Gastrocnemius medialis (tissue), 4 donors: ENCODE measurements around the gene NRL.

Experiments used
- CTCF ChIP-seq, 5 experiments: fragments of 450-650 bp in 3 of 5; fragments of 200-600 bp in 2 of 5; sonication (generic) in 2 of 5; IDR thresholded peaks in 4 of 5; conservative IDR thresholded peaks in 1 of 5; 1 replicate in 4 of 5; 2 replicates in 1 of 5; pipeline ENCODE4 v1.5.1; 2016 to 2019; ENCODE audit warnings: antibody characterized with exemption in 5 of 5, mild to moderate bottlenecking in 3 of 5, moderate library complexity in 3 of 5
- POLR2A ChIP-seq, 2 donors: fragments of 450-650 bp; IDR thresholded peaks; one replicate each; pipeline ENCODE4 v1.6.1; 2017; ENCODE audit warnings: antibody characterized with exemption in 2 of 2, mild to moderate bottlenecking in 2 of 2, moderate library complexity in 2 of 2

GRCh38 chr14:24150567-24150966 is 35.8 kb upstream of the NRL start:
- TF ChIP-seq CTCF (IDR thresholded peaks at IDR 0.05 in 4 of 5, conservative IDR thresholded peaks at IDR 0.05 in 1 of 5) (no peak), POLR2A (IDR thresholded peaks at IDR 0.05) (no peak)
